Fibroblast of lung (primary cell): ENCODE measurements around the gene IL11RA. TPM values are rescaled to one million over a fixed set of nuclear protein-coding genes. Genes with fewer than 3 reads are reported as not detected.
A peak's percentile ranks its signal among the peaks of the same experiment; 100 is the strongest.

Experiments
- DNase-seq, 2 donors: peaks; one replicate each; pipeline versions ENCODE4 v3.0.0 to v3.0.0-alpha.2; 2010; ENCODE audit warnings: low read depth in 2 of 2
- H2AFZ ChIP-seq: 2 replicates; pipeline ENCODE4 v1.5.1; 2012; ENCODE audit warnings: low read length, control low read depth, inconsistent platforms
- H3K27ac ChIP-seq: 2 replicates; pipeline ENCODE4 v1.5.1; 2011; ENCODE audit warnings: low read length, control low read depth; ENCODE audit not compliant: insufficient read depth
- H3K27me3 ChIP-seq: 2 replicates; pipeline ENCODE4 v1.5.1; 2011; ENCODE audit warnings: mild to moderate bottlenecking, low read length; ENCODE audit not compliant: control insufficient read depth, insufficient read depth
- H3K36me3 ChIP-seq: 2 replicates; pipeline ENCODE4 v1.5.1; 2011; ENCODE audit warnings: low read length; ENCODE audit not compliant: control insufficient read depth, insufficient read depth
- H3K4me1 ChIP-seq: 2 replicates; pipeline ENCODE4 v1.5.1; 2011; ENCODE audit warnings: low read length; ENCODE audit not compliant: control insufficient read depth, insufficient read depth; ENCODE audit errors: extremely low read depth
- H3K4me2 ChIP-seq: 2 replicates; pipeline ENCODE4 v1.5.1; 2011; ENCODE audit warnings: low read length, control low read depth; ENCODE audit not compliant: insufficient read depth; ENCODE audit errors: extremely low read depth
- H3K4me3 ChIP-seq, 4 experiments: fragments of 200-600 bp in 1 of 4; sonication (generic) in 1 of 4; replicated peaks in 1 of 4; 2 replicates each; pipeline ENCODE4 v1.5.1; 2011 to 2016; ENCODE audit warnings: low read length in 4 of 4, low read depth in 3 of 4, mild to moderate bottlenecking in 3 of 4, control low read depth in 2 of 4, inconsistent platforms in 1 of 4, mixed read lengths in 1 of 4; ENCODE audit not compliant: insufficient read depth in 1 of 4; ENCODE audit errors: control extremely low read depth in 1 of 4
- H3K79me2 ChIP-seq: 2 replicates; pipeline ENCODE4 v1.5.1; 2012; ENCODE audit warnings: mild to moderate bottlenecking, low read length, inconsistent platforms; ENCODE audit not compliant: control insufficient read depth, insufficient read depth
- H3K9ac ChIP-seq: 2 replicates; pipeline ENCODE4 v1.5.1; 2011; ENCODE audit warnings: mild to moderate bottlenecking, low read length, control low read depth; ENCODE audit not compliant: insufficient read depth
- H3K9me3 ChIP-seq: 2 replicates; pipeline ENCODE4 v1.5.1; 2012; ENCODE audit warnings: low read depth, low read length; ENCODE audit not compliant: control insufficient read depth, insufficient read depth
- H4K20me1 ChIP-seq: 2 replicates; pipeline ENCODE4 v1.5.1; 2011; ENCODE audit warnings: low read length; ENCODE audit not compliant: control insufficient read depth, insufficient read depth; ENCODE audit errors: extremely low read depth
- CTCF ChIP-seq, 2 donors: IDR thresholded peaks in 1 of 2; conservative IDR thresholded peaks in 1 of 2; 1 replicate in 1 of 2; 2 replicates in 1 of 2; pipeline ENCODE4 v1.5.1; 2011 to 2012; ENCODE audit warnings: low read length in 2 of 2, control low read depth in 1 of 2, inconsistent platforms in 1 of 2, low read depth in 1 of 2, mild to moderate bottlenecking in 1 of 2
- EZH2 ChIP-seq: IDR thresholded peaks from 2 replicates; pipeline ENCODE4 v1.5.1; 2012; ENCODE audit warnings: low read length, control low read depth, mild to moderate bottlenecking; ENCODE audit errors: missing control alignments
- polyA minus RNA-seq: library from RNA; depleted of rRNA, polyadenylated mRNA; stranded (reverse); fragments of >200 nt; gene quantifications from 2 replicates; pipeline ENCODE4 v1.2.3, GENCODE V29; 2011; ENCODE audit warnings: low replicate concordance
- polyA plus RNA-seq, 2 donors: library from polyadenylated mRNA; depleted of rRNA in 1 of 2; stranded (reverse) in 1 of 2; unstranded in 1 of 2; fragments of >200 nt; gene quantifications; 2 replicates each; pipeline ENCODE4 v1.2.1, GENCODE V29; 2011 to 2012; ENCODE audit warnings: missing spikeins in 1 of 2
- total RNA-seq: library from RNA; depleted of rRNA; stranded (reverse); fragments of >200 nt; gene quantifications from 2 replicates; pipeline ENCODE4 v1.2.1, GENCODE V29; 2014

Gene IL11RA
- 6.9 and 8.2 TPM in 2 replicates for total RNA-seq
- polyA plus RNA-seq, result 3.1 and 5.0 TPM in 2 replicates
- polyA plus RNA-seq (2012), result 5.8 and 6.1 TPM in 2 replicates
- polyA minus RNA-seq, result 3.9 and 8.7 TPM in 2 replicates

- Histone ChIP-seq H3K9me3 (no peaks in the 10 kb centered on the region), H4K20me1 (no peaks in the 10 kb centered on the region), H3K4me3 (peak within 1 kb of the TSS; percentile 43 to 55 (median 50)), H3K27me3 (no peaks in the 10 kb centered on the region), H3K4me1 (peaks cover 36% of the 10 kb centered on the region), H2AFZ (peak within 1 kb of the TSS; percentile 70), H3K79me2 (peaks cover 9% of the 10 kb centered on the region), H3K27ac (peak within 1 kb of the TSS; percentile 18), H3K36me3 (peaks cover 6% of the 10 kb centered on the region), H3K9ac (peak within 1 kb of the TSS; percentile 33), H3K4me2 (peak within 1 kb of the TSS; percentile 93)
- TF ChIP-seq EZH2 (no peak), CTCF (conservative IDR thresholded peaks at IDR 0.05 in 1 of 2, IDR thresholded peaks at IDR 0.05 in 1 of 2; ENCODE audit: low read depth in 1 of 2, low read length in 2 of 2) (no peak)
- DNase-seq, result peak; percentile 86 to 88
These were observed at the start of gene IL11RA for GRCh38 chr9:34651876-34652601. TSS of gene IL11RA (plus strand) at chr9:34652185. CDS start at chr9:34655218, 3,033 bp downstream.

GRCh38 chr9:34603610-34604231 is 48.3 kb upstream of the IL11RA start:
- Histone ChIP-seq H3K27ac (no peak overlapping the region), H2AFZ (no peak overlapping the region), H3K79me2 (no peaks in the 10 kb centered on the region), H3K4me2 (no peak overlapping the region), H3K9ac (no peak overlapping the region), H3K36me3 (no peaks in the 10 kb centered on the region), H3K27me3 (peaks cover 9% of the 10 kb centered on the region), H4K20me1 (peaks cover 2% of the 10 kb centered on the region), H3K9me3 (no peaks in the 10 kb centered on the region), H3K4me3 (no peak overlapping the region), H3K4me1 (no peaks in the 10 kb centered on the region)
- peak; percentile 50 to 71 for DNase-seq
- TF ChIP-seq EZH2, result no peak
- peak; percentile 87 to 94 for TF ChIP-seq CTCF (conservative IDR thresholded peaks at IDR 0.05 in 1 of 2, IDR thresholded peaks at IDR 0.05 in 1 of 2; ENCODE audit: low read depth in 1 of 2, low read length in 2 of 2)

- no peaks in the 10 kb centered on the region for H3K79me2 ChIP-seq
- no peaks in the 10 kb centered on the region for H3K9me3 ChIP-seq
- no peak overlapping the region for H3K27ac ChIP-seq
- no peak overlapping the region for H3K9ac ChIP-seq
- H3K27me3 ChIP-seq, result peaks cover 7% of the 10 kb centered on the region
- TF ChIP-seq CTCF (conservative IDR thresholded peaks at IDR 0.05 in 1 of 2, IDR thresholded peaks at IDR 0.05 in 1 of 2; ENCODE audit: low read depth in 1 of 2, low read length in 2 of 2), result no peak
- TF ChIP-seq EZH2, result no peak
- DNase-seq, result no peak
- H2AFZ ChIP-seq, result no peak overlapping the region
- no peaks in the 10 kb centered on the region for H3K36me3 ChIP-seq
- H3K4me2 ChIP-seq, result no peak overlapping the region
- H4K20me1 ChIP-seq, result peaks cover 2% of the 10 kb centered on the region
- no peak overlapping the region for H3K4me3 ChIP-seq
- no peaks in the 10 kb centered on the region for H3K4me1 ChIP-seq
These were observed 45.8 kb upstream of the IL11RA start for GRCh38 chr9:34606190-34606589.
